ENCODE measurements around the gene TINAGL1. TPM values are rescaled to one million over a fixed set of nuclear protein-coding genes. Genes with fewer than 3 reads are reported as not detected.
A peak's percentile ranks its signal among the peaks of the same experiment; 100 is the strongest.

The TINAGL1 gene
- total and polyA plus RNA-seq, 2 of the 13 experiments (the other 11 are each of a cell fraction or from before 2014, with no cell fraction given), result 24.7 to 76.8 TPM

DNA sequence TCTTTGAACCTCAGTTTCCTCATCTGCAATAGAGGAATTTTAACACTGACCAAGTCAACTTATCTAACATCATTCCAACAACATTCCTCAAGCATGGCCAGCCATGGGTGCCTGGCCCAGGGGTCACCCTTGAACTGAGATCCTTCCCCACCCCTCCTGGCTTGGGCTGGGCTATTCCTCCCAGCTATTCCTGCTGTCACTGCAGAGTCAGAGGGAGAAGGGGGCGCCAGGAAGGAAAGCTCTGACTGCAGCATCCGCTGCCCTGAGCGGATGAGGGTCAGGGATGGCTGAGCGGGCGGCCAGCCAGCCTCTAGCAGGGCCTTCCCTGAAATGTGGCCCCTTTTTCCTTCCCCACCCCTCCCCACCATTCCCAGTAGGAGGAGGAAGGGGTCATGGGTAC is 3.1 kb downstream of the TINAGL1 start:
- Histone ChIP-seq H4K20me1 (ENCODE audit: insufficient read depth, low read length) (0 out of 2 replicates have a peak, but pooled peaks cover 2% of the 10 kb centered on the region), H3K36me3 (replicated peaks in 1 of 2; ENCODE audit: control insufficient read depth in 1 of 2, insufficient read depth in 2 of 2, low read length in 2 of 2) (peaks cover 3 to 12% of the 10 kb centered on the region in 2 experiments; a peak in 3 of 5 replicates), H3K79me2 (ENCODE audit: insufficient read depth, low read length) (peaks cover 21% of the 10 kb centered on the region), H3K27me3 (ENCODE audit: control insufficient read depth in 1 of 2, insufficient read depth in 2 of 2, low read length in 2 of 2) (no peaks in the 10 kb centered on the region; a peak in 1 of 5 replicates), H3K4me3 (replicated peaks in 1 of 3; ENCODE audit: insufficient read depth in 1 of 3, low read depth in 2 of 3, low read length in 3 of 3) (no peak overlapping the region), H3K9me3 (ENCODE audit: low read length) (no peaks in the 10 kb centered on the region), H3K9ac (ENCODE audit: insufficient read depth, low read depth, low read length) (no peak overlapping the region), H3K4me1 (ENCODE audit: insufficient read depth, low read length) (peaks cover 88% of the 10 kb centered on the region), H3K27ac (ENCODE audit: extremely low read length, insufficient read depth, low read length) (no peak overlapping the region), H2AFZ (ENCODE audit: low read length) (no peak overlapping the region), H3K4me2 (ENCODE audit: low read depth, low read length) (peak overlapping the region; percentile 14; the same call in 1 of the 2 replicates)
- intact Hi-C loops (cut with micrococcal nuclease; ENCODE audit: unreplicated experiment) (no loop called here), in situ Hi-C loops (cut with HindIII; ENCODE audit: extremely low pct_ligation_motif_present, low pct_unique_long_range_greater_than_20kb) (no loop called here)
- FAIRE-seq (no peak), DNase-seq (ENCODE audit: low spot score) (no peak), ATAC-seq (no peak)
- TF ChIP-seq SNAPC2 (CRISPR knock-in tag; IDR thresholded peaks at IDR 0.05), result no peak
- TF ChIP-seq KDM6A (CRISPR knock-in tag; IDR thresholded peaks at IDR 0.05; ENCODE audit: low read depth), result no peak
- TF ChIP-seq ZBTB38 (CRISPR knock-in tag; IDR thresholded peaks at IDR 0.05), result no peak
- TF ChIP-seq, protein P1, sequence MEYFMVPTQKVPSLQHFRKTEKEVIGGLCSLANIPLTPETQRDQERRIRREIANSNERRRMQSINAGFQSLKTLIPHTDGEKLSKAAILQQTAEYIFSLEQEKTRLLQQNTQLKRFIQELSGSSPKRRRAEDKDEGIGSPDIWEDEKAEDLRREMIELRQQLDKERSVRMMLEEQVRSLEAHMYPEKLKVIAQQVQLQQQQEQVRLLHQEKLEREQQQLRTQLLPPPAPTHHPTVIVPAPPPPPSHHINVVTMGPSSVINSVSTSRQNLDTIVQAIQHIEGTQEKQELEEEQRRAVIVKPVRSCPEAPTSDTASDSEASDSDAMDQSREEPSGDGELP (IDR thresholded peaks at IDR 0.05; ENCODE audit: borderline replicate concordance, low read depth), result no peak
- no peak for TF ChIP-seq ZNF556 (CRISPR knock-in tag; IDR thresholded peaks at IDR 0.05; ENCODE audit: borderline replicate concordance)
- TF ChIP-seq, protein P2, sequence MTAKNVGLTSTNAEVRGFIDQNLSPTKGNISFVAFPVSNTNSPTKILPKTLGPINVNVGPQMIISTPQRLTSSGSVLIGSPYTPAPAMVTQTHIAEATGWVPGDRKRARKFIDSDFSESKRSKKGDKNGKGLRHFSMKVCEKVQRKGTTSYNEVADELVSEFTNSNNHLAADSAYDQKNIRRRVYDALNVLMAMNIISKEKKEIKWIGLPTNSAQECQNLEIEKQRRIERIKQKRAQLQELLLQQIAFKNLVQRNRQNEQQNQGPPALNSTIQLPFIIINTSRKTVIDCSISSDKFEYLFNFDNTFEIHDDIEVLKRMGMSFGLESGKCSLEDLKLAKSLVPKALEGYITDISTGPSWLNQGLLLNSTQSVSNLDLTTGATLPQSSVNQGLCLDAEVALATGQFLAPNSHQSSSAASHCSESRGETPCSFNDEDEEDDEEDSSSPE (CRISPR knock-in tag; IDR thresholded peaks at IDR 0.05), result no peak
- no peak for TF ChIP-seq SALL1 (CRISPR knock-in tag; IDR thresholded peaks at IDR 0.05)
- ChIA-PET POLR2A (no interaction called here), CTCF (ENCODE audit: low intra/inter-chr PET ratio, low total read pairs) (no interaction called here)
- WGBS (ENCODE audit: low lambda C conversion rate), result 100% methylated on average over 5 of the region's 5 CpGs
- no TSS peak for BruUV-seq (replicated peaks)

DNA sequence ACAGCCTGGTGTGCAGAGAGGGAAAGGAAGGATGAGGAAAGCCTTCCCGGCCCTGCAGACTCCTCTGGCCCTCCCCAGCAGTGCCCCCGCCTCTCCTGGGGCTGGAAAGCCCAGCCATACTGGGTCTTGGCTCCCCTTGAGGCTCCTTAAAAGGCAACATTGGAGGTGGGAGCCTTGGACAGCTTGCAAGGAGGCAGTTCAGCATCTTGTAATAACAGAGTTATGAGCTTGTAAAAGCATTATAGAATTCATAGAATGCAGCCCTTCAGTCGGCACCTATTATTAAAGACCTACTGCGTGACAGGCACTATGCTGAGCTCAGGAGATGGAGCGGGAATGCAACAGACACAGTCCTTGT is 4.2 kb downstream of the TINAGL1 start:
- Histone ChIP-seq H3K27ac (ENCODE audit: extremely low read length, insufficient read depth, low read length) (no peak overlapping the region), H3K4me1 (ENCODE audit: insufficient read depth, low read length) (peaks cover 80% of the 10 kb centered on the region)
- CTCF ChIA-PET (ENCODE audit: low intra/inter-chr PET ratio, low total read pairs), result no interaction called here
- TF ChIP-seq, protein P3, sequence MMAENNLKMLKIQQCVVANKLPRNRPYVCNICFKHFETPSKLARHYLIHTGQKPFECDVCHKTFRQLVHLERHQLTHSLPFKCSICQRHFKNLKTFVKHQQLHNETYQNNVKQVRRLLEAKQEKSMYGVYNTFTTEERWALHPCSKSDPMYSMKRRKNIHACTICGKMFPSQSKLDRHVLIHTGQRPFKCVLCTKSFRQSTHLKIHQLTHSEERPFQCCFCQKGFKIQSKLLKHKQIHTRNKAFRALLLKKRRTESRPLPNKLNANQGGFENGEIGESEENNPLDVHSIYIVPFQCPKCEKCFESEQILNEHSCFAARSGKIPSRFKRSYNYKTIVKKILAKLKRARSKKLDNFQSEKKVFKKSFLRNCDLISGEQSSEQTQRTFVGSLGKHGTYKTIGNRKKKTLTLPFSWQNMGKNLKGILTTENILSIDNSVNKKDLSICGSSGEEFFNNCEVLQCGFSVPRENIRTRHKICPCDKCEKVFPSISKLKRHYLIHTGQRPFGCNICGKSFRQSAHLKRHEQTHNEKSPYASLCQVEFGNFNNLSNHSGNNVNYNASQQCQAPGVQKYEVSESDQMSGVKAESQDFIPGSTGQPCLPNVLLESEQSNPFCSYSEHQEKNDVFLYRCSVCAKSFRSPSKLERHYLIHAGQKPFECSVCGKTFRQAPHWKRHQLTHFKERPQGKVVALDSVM (CRISPR knock-in tag; IDR thresholded peaks at IDR 0.05), result no peak
- TF ChIP-seq RELA (CRISPR knock-in tag; IDR thresholded peaks at IDR 0.05) (no peak), ZNF619 (CRISPR knock-in tag; IDR thresholded peaks at IDR 0.05) (no peak), IRX3 (CRISPR knock-in tag; IDR thresholded peaks at IDR 0.05; ENCODE audit: borderline replicate concordance, low read depth) (no peak), MTA1 (CRISPR knock-in tag; IDR thresholded peaks at IDR 0.05; ENCODE audit: borderline replicate concordance) (no peak), MLLT10 (CRISPR knock-in tag; IDR thresholded peaks at IDR 0.05) (no peak), TBX3 (IDR thresholded peaks at IDR 0.05; ENCODE audit: borderline replicate concordance) (no peak), SUZ12 (IDR thresholded peaks at IDR 0.05; ENCODE audit: low read depth, low read length) (no peak), ZNF20 (CRISPR knock-in tag; IDR thresholded peaks at IDR 0.05) (no peak)

More for the DNA sequence above, 4.2 kb downstream of the TINAGL1 start:
- POLR2A ChIA-PET, result no interaction called here
- H4K20me1 ChIP-seq (ENCODE audit: insufficient read depth, low read length), result 0 out of 2 replicates have a peak, but pooled peaks cover 2% of the 10 kb centered on the region
- H2AFZ ChIP-seq (ENCODE audit: low read length), result no peak overlapping the region
- H3K4me3 ChIP-seq (replicated peaks in 1 of 3; ENCODE audit: insufficient read depth in 1 of 3, low read depth in 2 of 3, low read length in 3 of 3), result no peak overlapping the region
- WGBS (ENCODE audit: low lambda C conversion rate), result 97% methylated on average over 4 of the region's 5 CpGs
- H3K9ac ChIP-seq (ENCODE audit: insufficient read depth, low read depth, low read length), result no peak overlapping the region
- peaks cover 6 to 21% of the 10 kb centered on the region in 2 experiments; a peak in 4 of 5 replicates for H3K36me3 ChIP-seq (replicated peaks in 1 of 2; ENCODE audit: control insufficient read depth in 1 of 2, insufficient read depth in 2 of 2, low read length in 2 of 2)
- no peak overlapping the region; the same call in 1 of the 2 replicates for H3K4me2 ChIP-seq (ENCODE audit: low read depth, low read length)
- DNase-seq (ENCODE audit: low spot score), result no peak
- in situ Hi-C loops (cut with HindIII; ENCODE audit: extremely low pct_ligation_motif_present, low pct_unique_long_range_greater_than_20kb) (no loop called here), intact Hi-C loops (cut with micrococcal nuclease; ENCODE audit: unreplicated experiment) (no loop called here)
- FAIRE-seq, result no peak
- no peaks in the 10 kb centered on the region; a peak in 1 of 5 replicates for H3K27me3 ChIP-seq (ENCODE audit: control insufficient read depth in 1 of 2, insufficient read depth in 2 of 2, low read length in 2 of 2)
- H3K9me3 ChIP-seq (ENCODE audit: low read length), result no peaks in the 10 kb centered on the region
- no peak for ATAC-seq
- BruUV-seq (replicated peaks), result no TSS peak
- peaks cover 21% of the 10 kb centered on the region for H3K79me2 ChIP-seq (ENCODE audit: insufficient read depth, low read length)

Measured in HepG2 (cell line).